GM23338 (cell line): Measurements from ENCODE around the gene ATP13A1. TPM values are rescaled to one million over a fixed set of nuclear protein-coding genes. Genes with fewer than 3 reads are reported as not detected.
"Not testable (repeated sequence)": the region's sequence is repeated elsewhere in the genome, so short reads cannot be mapped to it uniquely, and the experiment has no call there.

Source experiments
- ATAC-seq: fragments of 200-7000 bp; cut with Tn5 transposase; 3 replicates; pipeline ENCODE4 v1.9.1; 2020
- DNase-seq: peaks from one replicate; pipeline ENCODE4 v3.0.0-alpha.2; 2015; ENCODE audit warnings: low spot score
- H2AFZ ChIP-seq: fragments of 200-600 bp; sonication (generic); 2 replicates; pipeline ENCODE4 v1.8.0; 2016; ENCODE audit warnings: antibody characterized with exemption, mild to moderate bottlenecking, moderate library complexity
- H3F3A ChIP-seq: fragments of 200-600 bp; sonication (generic); replicated peaks from 2 replicates; pipeline ENCODE4 v1.8.0; 2017; ENCODE audit warnings: antibody characterized with exemption, mixed run types, low read depth
- H3K27ac ChIP-seq: fragments of 200-600 bp; sonication (generic); 2 replicates; pipeline ENCODE4 v1.6.1; 2016; ENCODE audit warnings: low read depth
- H3K27me3 ChIP-seq: fragments of 200-600 bp; sonication (generic); 2 replicates; pipeline ENCODE4 v1.8.0; 2016; ENCODE audit warnings: mild to moderate bottlenecking, mixed run types, moderate library complexity; ENCODE audit not compliant: insufficient read depth
- H3K36me3 ChIP-seq: fragments of 200-600 bp; sonication (generic); 2 replicates; pipeline ENCODE4 v1.8.0; 2016; ENCODE audit warnings: mild to moderate bottlenecking; ENCODE audit not compliant: insufficient read depth
- H3K4me1 ChIP-seq: fragments of 200-600 bp; sonication (generic); 2 replicates; pipeline ENCODE4 v1.8.0; 2016; ENCODE audit warnings: mild to moderate bottlenecking, moderate library complexity; ENCODE audit not compliant: insufficient read depth
- H3K4me2 ChIP-seq: fragments of 200-600 bp; sonication (generic); 2 replicates; pipeline ENCODE4 v1.7.1; 2017; ENCODE audit warnings: mixed run types
- H3K4me3 ChIP-seq: fragments of 200-600 bp; sonication (generic); 2 replicates; pipeline ENCODE4 v1.6.1; 2016; ENCODE audit warnings: mixed run types
- H3K79me2 ChIP-seq: fragments of 200-600 bp; sonication (generic); replicated peaks from 2 replicates; pipeline ENCODE4 v1.8.0; 2017; ENCODE audit warnings: mild to moderate bottlenecking; ENCODE audit not compliant: insufficient read depth
- H3K9me2 ChIP-seq: fragments of 200-600 bp; sonication (generic); 2 replicates; pipeline ENCODE4 v1.8.0; 2017; ENCODE audit not compliant: insufficient read depth
- H4K20me1 ChIP-seq: fragments of 200-600 bp; sonication (generic); replicated peaks from 2 replicates; pipeline ENCODE4 v1.8.0; 2017; ENCODE audit warnings: mild to moderate bottlenecking; ENCODE audit not compliant: insufficient read depth
- H3K27ac Mint-ChIP-seq: 2 replicates; pipeline ENCODE4 v1.8.0; 2020; ENCODE audit warnings: inconsistent platforms, mild to moderate bottlenecking, moderate library complexity, mixed read lengths
- H3K27me3 Mint-ChIP-seq: 3 replicates; pipeline ENCODE4 v1.8.0; 2022; ENCODE audit warnings: low read depth, mild to moderate bottlenecking, moderate library complexity, mixed read lengths, inconsistent platforms; ENCODE audit not compliant: insufficient read depth, poor library complexity
- H3K36me3 Mint-ChIP-seq: 3 replicates; pipeline ENCODE4 v1.8.0; 2021; ENCODE audit warnings: low read depth, mild to moderate bottlenecking, inconsistent platforms, moderate library complexity, mixed read lengths
- H3K4me1 Mint-ChIP-seq: 3 replicates; pipeline ENCODE4 v1.8.0; 2020; ENCODE audit warnings: mild to moderate bottlenecking, inconsistent platforms, mixed read lengths
- H3K4me3 Mint-ChIP-seq: 3 replicates; pipeline ENCODE4 v1.8.0; 2021; ENCODE audit warnings: moderate library complexity, mild to moderate bottlenecking, inconsistent platforms, mixed read lengths
- H3K9me3 Mint-ChIP-seq: 3 replicates; pipeline ENCODE4 v1.8.0; 2020; ENCODE audit warnings: moderate library complexity, mild to moderate bottlenecking, inconsistent platforms, mixed read lengths
- CREB1 ChIP-seq: fragments of 250-450 bp; sonication (Bioruptor Pico); IDR thresholded peaks from 2 replicates; pipeline ENCODE4 v1.5.0; 2020; ENCODE audit warnings: low read depth, mild to moderate bottlenecking, moderate library complexity
- EZH2 ChIP-seq: fragments of 200-600 bp; sonication (generic); IDR thresholded peaks from one replicate; pipeline ENCODE4 v1.8.0; 2017; ENCODE audit warnings: antibody characterized with exemption, mild to moderate bottlenecking, low read depth; ENCODE audit not compliant: unreplicated experiment
- EZH2phosphoT487 ChIP-seq: fragments of 200-600 bp; sonication (generic); IDR thresholded peaks from one replicate; pipeline ENCODE4 v1.8.1; 2018; ENCODE audit warnings: antibody characterized with exemption; ENCODE audit not compliant: unreplicated experiment
- NANOG ChIP-seq: IDR thresholded peaks from 2 replicates; pipeline ENCODE4 v1.6.1; 2016; ENCODE audit warnings: antibody characterized with exemption, borderline replicate concordance
- POLR2AphosphoS5 ChIP-seq: IDR thresholded peaks from 2 replicates; pipeline ENCODE4 v1.6.1; 2016; ENCODE audit warnings: antibody characterized with exemption, low read depth
- STAT1 ChIP-seq: IDR thresholded peaks from one replicate; pipeline ENCODE4 v1.6.1; 2016; ENCODE audit warnings: antibody characterized with exemption; ENCODE audit not compliant: unreplicated experiment
- ZNF114 ChIP-seq: fragments of 250-450 bp; sonication (Bioruptor Pico); IDR thresholded peaks from 2 replicates; pipeline ENCODE4 v1.5.0; 2020; ENCODE audit warnings: mild to moderate bottlenecking, moderate library complexity
- ZNF331 ChIP-seq: fragments of 250-450 bp; sonication (Bioruptor Pico); IDR thresholded peaks from 2 replicates; pipeline ENCODE4 v1.5.0; 2020; ENCODE audit warnings: low read depth, mild to moderate bottlenecking, moderate library complexity
- polyA plus RNA-seq: library from polyadenylated mRNA; unstranded; fragments of >200 nt; fragmentation: Nextera tagmentation; extraction: Ambion mirVana; gene quantifications from 2 replicates; pipeline ENCODE4 v1.2.1, GENCODE V29; 2016
- total RNA-seq: library from RNA; depleted of rRNA; stranded (reverse); fragments of >200 nt; shearing (Covaris generic); gene quantifications from 2 replicates; pipeline ENCODE4 v1.2.3, GENCODE V29; 2014
- TF ChIP-seq, protein P1 (sequence below), 2 experiments: fragments of 200-600 bp in 1 of 2; sonication (generic) in 1 of 2; conservative IDR thresholded peaks; 2 replicates each; pipeline versions ENCODE4 v1.5.1 to v1.6.1; 2016 to 2017; ENCODE audit warnings: antibody characterized with exemption in 2 of 2, low read depth in 2 of 2, mild to moderate bottlenecking in 2 of 2, moderate library complexity in 1 of 2
- TF ChIP-seq, protein P2 (sequence below): IDR thresholded peaks from one replicate; pipeline ENCODE4 v1.6.1; 2018; ENCODE audit warnings: antibody characterized with exemption; ENCODE audit not compliant: unreplicated experiment

ATP13A1 gene
- total and polyA plus RNA-seq, 2 experiments from 2014 or later: 38.1 to 307 TPM

DNA sequence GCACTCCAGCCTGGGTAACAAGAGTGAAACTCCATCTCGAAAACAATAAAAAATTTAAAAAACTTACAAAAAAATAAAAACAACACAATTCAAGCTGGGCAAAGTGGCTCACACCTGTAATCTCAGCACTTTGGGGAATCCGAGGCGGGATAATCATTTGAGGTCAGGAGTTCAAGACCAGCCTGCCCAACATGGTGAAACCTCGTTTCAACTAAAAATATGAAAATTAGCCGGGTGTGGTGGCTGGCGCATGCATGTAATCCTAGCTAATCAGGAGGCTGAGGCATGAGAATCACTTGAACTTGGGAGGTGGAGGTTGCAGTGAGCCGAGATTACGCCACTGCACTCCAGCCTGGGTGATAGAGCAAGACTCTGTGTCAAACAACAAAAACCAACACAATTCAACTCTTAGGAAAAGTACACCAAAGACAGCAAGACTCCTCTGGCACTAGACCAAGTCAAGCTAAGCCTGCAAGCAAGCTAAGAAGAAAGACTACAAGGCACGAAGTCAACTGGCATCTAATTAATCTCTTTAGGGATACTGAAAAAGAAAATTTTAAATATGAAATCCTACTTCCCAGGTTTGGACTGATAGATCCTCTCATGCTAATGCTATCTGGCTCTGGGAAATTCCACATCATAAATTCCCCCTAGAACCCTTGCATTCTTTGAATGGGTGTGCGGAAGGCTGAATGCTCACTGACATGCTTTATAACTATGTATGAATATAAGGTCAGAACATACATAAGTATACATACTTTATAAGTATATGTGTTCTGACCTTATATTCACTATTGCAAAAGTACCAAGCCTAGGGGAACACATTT is 52.9 kb downstream of the ATP13A1 start (continued):
- TF ChIP-seq, protein P1, sequence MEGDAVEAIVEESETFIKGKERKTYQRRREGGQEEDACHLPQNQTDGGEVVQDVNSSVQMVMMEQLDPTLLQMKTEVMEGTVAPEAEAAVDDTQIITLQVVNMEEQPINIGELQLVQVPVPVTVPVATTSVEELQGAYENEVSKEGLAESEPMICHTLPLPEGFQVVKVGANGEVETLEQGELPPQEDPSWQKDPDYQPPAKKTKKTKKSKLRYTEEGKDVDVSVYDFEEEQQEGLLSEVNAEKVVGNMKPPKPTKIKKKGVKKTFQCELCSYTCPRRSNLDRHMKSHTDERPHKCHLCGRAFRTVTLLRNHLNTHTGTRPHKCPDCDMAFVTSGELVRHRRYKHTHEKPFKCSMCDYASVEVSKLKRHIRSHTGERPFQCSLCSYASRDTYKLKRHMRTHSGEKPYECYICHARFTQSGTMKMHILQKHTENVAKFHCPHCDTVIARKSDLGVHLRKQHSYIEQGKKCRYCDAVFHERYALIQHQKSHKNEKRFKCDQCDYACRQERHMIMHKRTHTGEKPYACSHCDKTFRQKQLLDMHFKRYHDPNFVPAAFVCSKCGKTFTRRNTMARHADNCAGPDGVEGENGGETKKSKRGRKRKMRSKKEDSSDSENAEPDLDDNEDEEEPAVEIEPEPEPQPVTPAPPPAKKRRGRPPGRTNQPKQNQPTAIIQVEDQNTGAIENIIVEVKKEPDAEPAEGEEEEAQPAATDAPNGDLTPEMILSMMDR (conservative IDR thresholded peaks at IDR 0.05; ENCODE audit: low read depth in 2 of 2): no peak
- TF ChIP-seq, protein P2, sequence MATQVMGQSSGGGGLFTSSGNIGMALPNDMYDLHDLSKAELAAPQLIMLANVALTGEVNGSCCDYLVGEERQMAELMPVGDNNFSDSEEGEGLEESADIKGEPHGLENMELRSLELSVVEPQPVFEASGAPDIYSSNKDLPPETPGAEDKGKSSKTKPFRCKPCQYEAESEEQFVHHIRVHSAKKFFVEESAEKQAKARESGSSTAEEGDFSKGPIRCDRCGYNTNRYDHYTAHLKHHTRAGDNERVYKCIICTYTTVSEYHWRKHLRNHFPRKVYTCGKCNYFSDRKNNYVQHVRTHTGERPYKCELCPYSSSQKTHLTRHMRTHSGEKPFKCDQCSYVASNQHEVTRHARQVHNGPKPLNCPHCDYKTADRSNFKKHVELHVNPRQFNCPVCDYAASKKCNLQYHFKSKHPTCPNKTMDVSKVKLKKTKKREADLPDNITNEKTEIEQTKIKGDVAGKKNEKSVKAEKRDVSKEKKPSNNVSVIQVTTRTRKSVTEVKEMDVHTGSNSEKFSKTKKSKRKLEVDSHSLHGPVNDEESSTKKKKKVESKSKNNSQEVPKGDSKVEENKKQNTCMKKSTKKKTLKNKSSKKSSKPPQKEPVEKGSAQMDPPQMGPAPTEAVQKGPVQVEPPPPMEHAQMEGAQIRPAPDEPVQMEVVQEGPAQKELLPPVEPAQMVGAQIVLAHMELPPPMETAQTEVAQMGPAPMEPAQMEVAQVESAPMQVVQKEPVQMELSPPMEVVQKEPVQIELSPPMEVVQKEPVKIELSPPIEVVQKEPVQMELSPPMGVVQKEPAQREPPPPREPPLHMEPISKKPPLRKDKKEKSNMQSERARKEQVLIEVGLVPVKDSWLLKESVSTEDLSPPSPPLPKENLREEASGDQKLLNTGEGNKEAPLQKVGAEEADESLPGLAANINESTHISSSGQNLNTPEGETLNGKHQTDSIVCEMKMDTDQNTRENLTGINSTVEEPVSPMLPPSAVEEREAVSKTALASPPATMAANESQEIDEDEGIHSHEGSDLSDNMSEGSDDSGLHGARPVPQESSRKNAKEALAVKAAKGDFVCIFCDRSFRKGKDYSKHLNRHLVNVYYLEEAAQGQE: no peak
- no peak for TF ChIP-seq STAT1
- TF ChIP-seq POLR2AphosphoS5: no peak

DNA sequence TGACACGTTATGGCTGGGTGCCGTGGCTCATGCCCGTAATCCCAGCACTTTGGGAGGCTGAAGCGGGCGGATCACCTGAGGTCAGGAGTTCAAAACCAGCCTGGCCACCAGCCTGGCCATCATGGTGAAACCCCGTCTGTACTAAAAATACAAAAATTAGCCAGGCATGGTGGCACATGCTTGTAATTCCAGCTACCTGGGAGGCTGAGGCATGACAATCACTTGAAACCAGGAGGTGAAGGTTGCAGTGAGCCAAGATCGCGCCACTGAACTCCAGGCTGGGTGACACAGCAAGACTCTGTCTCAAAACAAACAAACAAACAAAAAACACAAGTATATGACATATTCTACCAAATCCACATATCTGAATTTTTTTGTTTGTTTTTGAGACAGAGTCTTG is 56.8 kb downstream of the ATP13A1 start:
- H3K4me2 ChIP-seq: not testable (repeated sequence)

DNA sequence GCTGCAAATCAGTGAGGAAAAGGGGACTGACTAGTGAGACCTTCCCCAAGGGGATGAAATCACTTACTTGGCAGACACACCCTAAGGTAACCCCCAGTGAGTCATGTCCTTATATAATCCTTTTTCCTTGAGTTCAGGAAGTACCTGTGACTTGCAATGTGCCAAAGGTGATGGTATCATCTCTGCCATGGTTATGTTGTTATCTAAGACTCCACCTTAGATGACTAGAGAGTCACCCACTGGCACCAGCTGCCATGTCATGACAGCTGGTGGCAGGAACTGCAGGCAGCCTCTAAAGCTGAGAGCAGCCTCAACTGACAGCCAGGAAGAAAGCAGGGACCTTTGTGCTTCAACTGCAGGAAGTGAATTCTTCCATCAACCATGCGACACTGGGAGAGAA is 57.5 kb downstream of the ATP13A1 start:
- no peaks in the 10 kb centered on the region for H4K20me1 ChIP-seq
- H3K4me2 ChIP-seq: no peak overlapping the region
- Mint-ChIP-seq H3K4me3 (no peak overlapping the region), H3K4me1 (peaks cover 23% of the 10 kb centered on the region), H3K27me3 (peaks cover 8% of the 10 kb centered on the region), H3K27ac (no peak overlapping the region; the same call in 1 of the 2 replicates), H3K9me3 (no peaks in the 10 kb centered on the region), H3K36me3 (no peaks in the 10 kb centered on the region)
- H3K4me1 ChIP-seq: peaks cover 16% of the 10 kb centered on the region; the same call in 1 of the 2 replicates
- H3K27me3 ChIP-seq: no peaks in the 10 kb centered on the region
- H3K9me2 ChIP-seq: 0 out of 2 replicates have a peak, but pooled peaks cover 3% of the 10 kb centered on the region
- H3K4me3 ChIP-seq: no peak overlapping the region
- no peak overlapping the region for H2AFZ ChIP-seq
- no peak for ATAC-seq
- H3F3A ChIP-seq: no peaks in the 10 kb centered on the region
- no peaks in the 10 kb centered on the region for H3K79me2 ChIP-seq
- no peak overlapping the region; the same call in none of the 2 replicates for H3K27ac ChIP-seq
- DNase-seq: no peak
- H3K36me3 ChIP-seq: no peaks in the 10 kb centered on the region
- TF ChIP-seq EZH2phosphoT487 (no peak), NANOG (no peak), ZNF331 (no peak), EZH2 (no peak), POLR2AphosphoS5 (no peak), CREB1 (no peak), ZNF114 (CRISPR knock-in tag) (no peak)
- TF ChIP-seq, protein P1 (conservative IDR thresholded peaks at IDR 0.05; ENCODE audit: low read depth in 2 of 2): no peak

More for the DNA sequence above, 56.8 kb downstream of the ATP13A1 start:
- H3K4me1 Mint-ChIP-seq: peaks cover 18% of the 10 kb centered on the region
- H3K36me3 Mint-ChIP-seq, H3K4me3 ChIP-seq, H3K4me3 Mint-ChIP-seq, DNase-seq, H3K79me2 ChIP-seq, H2AFZ ChIP-seq, H4K20me1 ChIP-seq, H3K9me2 ChIP-seq, H3K27ac ChIP-seq, H3K27me3 Mint-ChIP-seq, H3F3A ChIP-seq, H3K9me3 Mint-ChIP-seq, H3K27me3 ChIP-seq, ATAC-seq, H3K36me3 ChIP-seq, H3K27ac Mint-ChIP-seq: not testable (repeated sequence)
- H3K4me1 ChIP-seq: peaks cover 16% of the 10 kb centered on the region; the same call in 1 of the 2 replicates
